CD4-positive, alpha-beta T cell treated with Interleukin-17A for 4 hours (primary cell): ENCODE measurements around the gene THSD7A.
"Not testable (repeated sequence)": the region's sequence is repeated elsewhere in the genome, so short reads cannot be mapped to it uniquely, and the experiment has no call there.

Experiments used
- DNase-seq: peaks from one replicate; pipeline ENCODE4 v3.0.0-alpha.2; 2020; ENCODE audit warnings: mixed read lengths

Gene THSD7A

DNA sequence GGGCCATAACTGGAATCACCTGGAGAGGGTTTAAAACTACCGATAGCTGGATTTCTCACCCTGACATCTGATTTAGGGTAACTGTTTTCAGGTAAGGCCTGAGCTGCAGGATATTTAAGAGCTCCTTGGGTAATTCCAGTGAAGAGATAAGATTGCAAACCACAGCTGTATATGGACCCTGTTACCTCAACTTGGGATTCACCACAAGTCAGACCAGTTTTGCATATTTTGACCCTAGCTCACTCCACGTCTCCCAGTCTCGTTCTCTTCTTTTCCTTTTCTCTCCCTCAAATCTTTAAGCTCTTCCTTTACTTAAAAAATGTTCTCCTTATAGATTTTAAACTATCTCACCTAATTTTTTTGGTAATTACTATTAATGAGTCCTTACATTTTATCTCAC lies 264.4 kb downstream of the THSD7A start:
- no peak for DNase-seq

DNA sequence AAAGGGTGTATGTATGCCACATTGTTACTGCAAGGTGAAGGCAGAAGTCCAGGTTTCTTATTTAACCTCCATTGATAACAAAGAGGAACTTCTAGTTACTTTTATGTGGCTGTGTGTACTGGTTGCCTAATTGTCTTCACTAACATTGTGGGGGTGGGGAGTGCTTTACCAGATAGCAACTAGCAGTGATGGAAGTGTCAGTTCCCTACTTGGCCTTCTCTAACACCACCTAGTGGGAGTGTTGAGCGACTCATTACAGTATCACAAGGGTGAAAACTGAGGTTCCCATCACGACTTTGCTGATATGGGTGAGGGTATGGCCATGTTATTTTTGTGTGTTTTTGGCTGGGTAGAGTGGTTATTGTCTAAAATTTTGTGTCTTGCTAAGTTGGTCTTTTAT lies 274.4 kb downstream of the THSD7A start:
- DNase-seq, result no peak

DNA sequence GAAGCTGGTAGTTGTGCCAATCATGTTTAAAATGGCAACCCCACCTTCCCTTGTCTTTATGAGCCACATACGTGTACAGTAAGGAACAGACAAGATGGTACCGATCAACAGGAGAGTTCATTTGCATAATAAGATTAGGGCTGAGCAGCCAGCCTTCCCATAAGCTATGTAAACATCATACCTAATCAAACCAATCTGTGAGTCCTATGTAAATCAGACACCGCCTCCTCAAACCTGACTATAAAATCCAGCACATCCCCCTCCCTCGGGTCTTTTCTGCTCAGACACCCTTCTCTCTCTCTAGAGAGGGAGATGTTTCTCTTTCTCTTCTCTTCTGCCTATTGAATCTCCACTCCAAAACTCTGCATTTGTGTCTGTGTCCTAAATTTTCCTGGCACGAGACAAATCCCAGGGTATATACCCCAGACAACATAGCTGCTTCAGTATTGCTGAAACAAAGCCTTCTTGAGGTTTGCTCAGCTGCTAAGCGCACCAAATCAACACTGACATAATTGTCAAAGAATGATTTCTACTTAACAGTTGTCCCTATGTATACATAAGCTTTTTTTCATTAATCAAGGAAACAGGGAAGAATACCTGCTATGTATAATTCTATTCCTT lies 279.2 kb downstream of the THSD7A start:
- DNase-seq, result no peak

DNA sequence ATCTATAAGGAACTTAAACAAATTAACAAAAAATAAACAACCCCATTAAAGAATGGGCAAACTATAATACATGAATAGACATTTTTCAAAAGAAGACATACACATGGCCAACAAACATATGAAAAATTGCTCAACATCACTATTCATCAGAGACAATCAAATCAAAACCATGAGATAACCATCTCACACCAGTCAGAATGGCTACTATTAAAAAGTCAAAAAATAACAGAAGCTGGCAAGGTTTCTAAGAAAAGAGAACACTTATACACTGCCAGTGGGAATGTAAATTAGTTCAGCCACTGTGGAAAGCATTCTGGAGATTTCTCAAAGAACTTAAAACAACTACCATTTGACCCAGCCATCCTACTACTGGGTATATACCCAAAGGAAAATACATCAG lies 280.5 kb downstream of the THSD7A start:
- DNase-seq, result no peak

DNA sequence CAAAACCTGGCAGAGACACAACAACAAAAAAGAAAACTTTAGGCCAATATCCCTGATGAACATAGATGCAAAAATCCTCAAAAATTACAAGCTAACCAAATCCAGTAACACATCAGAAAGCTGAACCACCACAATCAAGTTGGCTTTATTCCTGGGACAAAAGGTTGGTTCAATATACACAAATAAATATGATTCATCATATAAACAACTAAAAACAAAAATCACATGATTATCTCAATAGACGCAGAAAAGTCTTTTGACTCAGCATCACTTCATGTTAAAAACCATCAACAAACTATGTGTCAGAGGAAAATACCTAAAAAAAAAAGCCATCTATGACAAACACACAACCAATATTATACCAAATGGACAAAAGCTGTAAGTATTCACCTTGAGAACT lies 283.5 kb downstream of the THSD7A start:
- no peak for DNase-seq

DNA sequence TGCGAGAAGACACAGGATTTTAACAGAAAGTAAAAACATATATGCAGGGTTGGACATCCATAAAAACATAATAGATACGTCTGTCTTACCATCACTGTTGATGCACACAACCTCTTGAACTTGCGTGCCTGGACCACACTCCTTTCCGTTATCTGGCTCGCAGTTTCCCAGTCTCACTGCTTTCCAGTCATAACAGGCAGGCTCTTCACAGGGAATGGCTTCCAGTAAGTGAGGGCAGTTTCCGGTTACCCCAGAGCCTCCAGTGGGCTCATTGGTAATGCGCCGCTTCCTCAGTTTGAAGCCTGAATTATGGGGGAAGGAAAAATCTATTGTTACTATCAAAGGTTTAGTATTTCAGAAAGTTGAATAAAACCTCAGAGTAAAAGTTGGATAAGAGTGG lies 290.7 kb downstream of the THSD7A start:
- DNase-seq, result no peak

DNA sequence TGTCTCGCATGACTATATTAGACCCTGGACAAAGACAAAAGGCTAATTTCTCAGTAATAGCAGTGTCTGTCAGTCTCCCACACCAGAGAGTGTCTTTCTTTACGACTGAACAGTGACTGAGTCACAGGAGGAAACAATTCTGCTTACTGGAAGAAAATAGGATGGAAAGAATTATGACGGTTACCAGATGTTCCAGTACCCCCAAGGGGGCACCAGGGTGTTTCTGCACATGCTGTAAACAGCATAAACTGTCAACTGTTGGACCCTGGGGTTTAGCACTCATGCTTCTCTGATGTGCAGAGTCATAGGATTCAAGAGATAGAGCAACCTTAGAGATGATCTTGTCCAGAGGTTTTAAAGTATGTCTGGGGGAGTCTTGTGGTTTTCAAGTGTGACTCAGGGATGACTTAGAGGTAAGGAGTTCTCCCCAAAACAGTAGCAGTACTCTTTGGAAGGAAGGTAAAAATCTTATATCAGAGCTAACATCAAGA lies 291.7 kb downstream of the THSD7A start:
- DNase-seq, result no peak

DNA sequence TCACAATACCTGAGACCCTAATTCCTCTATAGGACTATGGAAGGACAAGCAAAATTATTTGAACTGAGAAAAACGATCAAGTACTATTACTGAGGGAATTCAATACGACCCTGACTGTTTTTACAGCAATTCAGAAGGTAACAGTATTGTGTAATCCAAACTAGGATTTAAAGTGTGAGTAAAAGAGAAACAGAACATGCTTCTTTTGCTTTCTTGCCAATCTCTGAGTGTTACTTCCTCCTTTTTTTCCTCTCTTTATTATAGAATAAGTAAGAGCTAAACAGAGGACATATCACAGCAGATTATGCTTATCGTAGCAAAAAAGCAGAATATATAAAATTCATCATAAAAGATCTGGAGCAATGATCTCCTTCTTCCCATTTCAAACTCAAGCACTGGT lies 292.1 kb downstream of the THSD7A start:
- DNase-seq, result no peak

DNA sequence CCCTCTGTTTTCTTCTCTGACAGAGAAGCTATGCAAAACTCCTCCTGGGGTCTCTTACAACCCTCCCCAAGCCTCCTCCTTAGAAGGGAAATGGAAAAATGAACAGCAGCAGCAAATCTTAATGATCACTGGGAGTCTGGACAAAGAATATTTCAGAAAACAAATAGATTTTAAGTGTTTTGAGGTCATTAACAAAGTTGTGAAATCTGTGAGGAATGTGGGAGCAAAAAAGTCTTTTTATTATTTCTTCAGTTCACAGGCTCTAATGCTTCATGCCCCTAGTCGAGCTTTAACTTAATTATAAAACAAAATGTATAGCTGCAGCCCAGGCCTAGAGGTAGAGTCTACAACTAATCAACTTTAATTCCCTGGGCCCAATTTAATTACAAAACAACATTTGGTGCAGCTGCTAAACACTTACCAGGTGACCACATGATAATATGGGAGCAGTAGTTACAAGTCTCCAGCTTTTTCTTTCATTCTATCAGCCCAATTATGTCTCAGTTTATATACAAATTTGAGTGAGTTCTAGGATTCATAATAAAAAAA lies 293.2 kb downstream of the THSD7A start:
- DNase-seq, result no peak

DNA sequence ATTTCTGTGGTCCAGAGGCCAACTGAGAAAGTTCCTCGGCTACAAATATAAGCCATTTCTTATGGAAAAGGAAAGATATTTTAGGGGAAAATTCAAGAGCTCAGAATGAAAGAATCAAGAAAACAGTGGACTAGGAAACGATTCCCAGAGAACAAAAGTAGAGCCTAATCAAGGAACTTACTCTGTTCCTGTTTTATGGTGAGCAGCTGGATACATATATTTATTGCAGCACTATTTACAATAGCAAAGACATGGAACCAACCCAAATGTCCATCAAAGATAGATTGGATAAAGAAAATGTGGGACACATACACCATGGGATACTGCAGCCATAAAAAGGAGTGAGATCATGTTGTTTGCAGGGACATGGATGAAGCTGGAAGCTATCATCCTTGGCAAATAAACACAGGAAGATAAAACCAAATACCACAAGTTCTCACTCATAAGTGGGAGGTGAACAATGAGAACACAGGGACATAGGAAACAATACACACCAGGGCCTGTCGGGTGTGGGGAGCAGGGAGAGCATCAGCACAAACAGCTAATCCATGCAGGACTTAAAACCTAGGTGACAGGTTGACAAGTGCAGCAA lies 298.7 kb downstream of the THSD7A start:
- DNase-seq, result no peak

DNA sequence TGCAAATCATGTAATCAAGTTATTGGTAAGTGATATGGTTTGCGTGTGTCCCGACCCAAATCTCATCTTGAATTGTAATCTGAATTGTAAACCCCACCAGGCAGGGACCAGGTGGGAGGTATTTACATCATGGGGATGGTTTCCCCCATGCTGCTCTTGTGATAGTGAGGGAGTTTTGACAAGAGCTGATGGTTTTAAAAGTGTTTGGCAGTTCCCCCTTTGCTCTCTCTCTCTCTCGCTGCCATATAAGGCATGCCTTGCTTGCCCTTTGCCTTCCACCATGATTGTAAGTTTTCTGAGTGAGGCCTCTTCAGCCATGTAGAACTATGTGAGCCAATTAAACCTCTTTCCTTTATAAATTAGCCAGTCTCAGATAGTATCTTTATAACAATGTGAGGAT lies 302.6 kb downstream of the THSD7A start:
- no peak for DNase-seq

DNA sequence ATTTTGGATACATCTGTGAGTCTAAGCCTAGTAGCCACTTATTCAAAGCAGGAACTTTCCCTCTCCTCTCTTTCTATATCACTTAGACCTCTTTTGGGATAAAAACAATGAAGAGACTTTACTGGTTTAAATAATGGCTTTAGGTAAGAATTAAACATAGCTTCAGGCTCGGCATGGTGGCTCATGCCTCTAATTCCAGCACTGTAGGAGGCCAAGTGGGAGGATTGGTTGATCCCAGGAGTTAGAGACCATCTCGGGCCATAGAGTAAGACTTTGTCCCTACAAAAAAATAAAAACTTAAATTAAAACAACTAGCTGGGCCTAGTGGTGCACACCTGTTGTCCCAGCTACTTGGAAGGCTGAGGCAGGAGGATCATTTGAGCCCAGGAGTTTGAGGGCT lies 304.3 kb downstream of the THSD7A start:
- DNase-seq, result no peak

DNA sequence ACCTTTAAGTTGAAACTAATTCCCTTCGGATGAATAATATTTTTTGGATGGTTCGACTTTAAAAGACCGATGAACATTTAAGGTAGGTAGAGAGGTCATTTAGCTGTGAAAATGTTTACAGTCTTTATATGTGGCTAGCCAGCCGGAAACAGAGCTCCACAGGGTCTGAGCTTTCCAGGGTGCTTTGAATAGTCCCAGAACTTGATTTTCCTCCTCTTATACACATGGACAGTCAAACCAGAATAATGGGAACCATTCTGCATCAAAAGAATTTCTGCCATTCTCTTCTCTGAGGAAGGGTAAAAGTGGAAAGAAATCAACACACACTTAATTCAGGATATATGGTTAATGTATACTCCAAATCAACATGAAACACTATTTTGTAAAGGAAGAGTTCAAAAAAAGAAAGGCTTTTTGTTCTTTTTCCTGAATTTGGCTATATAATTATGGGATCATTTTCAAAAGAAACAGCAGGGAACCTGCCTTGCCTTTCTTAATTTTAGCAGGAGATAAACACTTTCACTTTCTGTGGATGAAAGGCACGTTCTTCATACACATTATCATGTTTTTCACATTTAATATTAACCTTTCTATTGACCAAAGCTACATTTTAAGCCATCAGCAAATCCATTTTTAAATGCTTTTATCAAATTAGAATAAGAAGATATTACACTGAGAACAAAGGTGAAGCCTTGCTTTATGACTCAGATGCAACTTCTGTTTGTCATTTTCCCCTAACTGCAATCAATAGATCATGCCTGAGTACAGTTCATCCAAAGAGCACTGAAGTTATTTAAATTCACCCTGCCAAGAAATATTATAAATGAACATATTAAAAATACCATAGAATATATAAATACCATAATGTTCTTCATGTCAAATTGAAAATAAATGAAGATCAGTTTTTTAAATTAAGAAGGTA lies 307.3 kb downstream of the THSD7A start:
- DNase-seq, result no peak

DNA sequence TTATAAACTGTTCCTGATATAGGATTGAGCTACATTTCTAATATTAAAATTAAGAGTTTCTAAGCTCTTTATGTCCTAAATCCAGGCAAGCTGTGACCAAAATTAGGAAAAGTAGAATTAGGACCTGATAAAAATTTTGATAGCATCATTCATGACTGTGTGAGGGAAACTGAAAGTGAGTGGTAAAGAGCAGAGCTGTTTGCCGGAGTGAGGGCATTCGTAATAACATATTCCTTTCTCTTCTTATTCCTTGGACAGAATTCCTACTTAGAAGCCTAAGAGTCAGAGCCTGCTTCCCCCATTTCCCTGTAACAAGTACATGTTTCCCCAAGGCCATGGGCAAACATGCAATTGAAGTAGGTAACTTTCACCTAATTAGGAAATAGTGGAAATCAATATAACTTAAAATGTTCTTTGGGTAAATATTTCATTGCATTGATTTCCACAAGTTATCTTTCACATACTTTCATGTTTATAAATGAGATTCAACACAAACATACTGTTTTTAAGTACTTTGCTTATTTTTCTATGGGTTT lies 310.0 kb downstream of the THSD7A start:
- not testable (repeated sequence) for DNase-seq

DNA sequence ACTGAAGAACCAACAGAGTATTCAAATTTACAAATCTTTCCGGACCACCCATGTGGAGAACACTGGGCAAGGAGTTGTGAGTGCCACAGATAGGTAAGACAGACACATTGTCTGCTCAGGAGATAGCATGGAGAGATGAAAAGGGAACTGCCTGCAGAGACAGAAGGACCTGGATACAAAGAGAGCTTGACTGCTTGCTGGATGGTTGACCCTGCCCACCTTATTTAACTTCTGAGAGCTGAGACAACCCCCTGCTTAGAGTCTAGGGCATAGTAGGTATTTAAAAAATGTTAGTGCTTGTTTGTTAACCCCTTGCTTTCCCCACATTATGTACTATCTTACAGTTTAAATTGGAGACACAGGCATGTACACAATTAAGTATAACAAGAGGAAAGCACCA lies 314.1 kb downstream of the THSD7A start:
- no peak for DNase-seq

DNA sequence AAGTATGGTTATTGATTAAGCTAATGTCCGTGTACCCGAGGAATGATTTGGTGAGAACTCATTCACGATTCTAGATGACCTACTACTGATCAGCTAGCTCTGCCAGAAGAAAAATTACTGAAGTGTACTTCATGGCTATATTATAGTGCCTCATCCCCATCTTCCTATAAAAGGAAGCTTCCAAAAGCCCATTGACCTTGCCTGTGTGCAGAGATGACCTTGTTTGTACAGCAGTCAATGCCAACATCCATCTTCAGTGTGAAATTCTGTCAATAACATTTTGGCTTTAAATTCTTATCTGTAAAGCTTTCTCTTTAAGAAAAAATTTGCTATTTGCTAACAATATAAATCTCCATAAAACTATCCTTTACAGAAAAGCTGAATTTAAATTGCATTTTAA lies 315.7 kb downstream of the THSD7A start:
- DNase-seq, result no peak

DNA sequence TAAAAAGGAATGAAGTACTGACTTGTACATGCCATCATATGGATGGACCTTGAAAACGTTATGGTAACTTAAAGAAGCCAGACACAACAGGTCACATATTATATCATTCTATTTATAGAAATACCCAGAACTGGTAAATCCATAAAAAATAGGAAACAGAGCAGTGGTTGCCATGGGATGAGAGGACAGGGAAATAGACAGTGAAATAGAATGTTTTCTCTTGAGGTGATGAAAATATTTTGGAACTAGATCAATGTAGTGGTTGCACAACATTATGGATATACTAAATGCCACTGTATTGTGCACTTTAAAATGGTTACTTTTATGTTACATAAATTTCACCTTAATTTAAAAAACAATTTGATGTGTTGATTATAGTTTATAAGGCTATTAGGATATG lies 318.5 kb downstream of the THSD7A start:
- DNase-seq, result no peak

DNA sequence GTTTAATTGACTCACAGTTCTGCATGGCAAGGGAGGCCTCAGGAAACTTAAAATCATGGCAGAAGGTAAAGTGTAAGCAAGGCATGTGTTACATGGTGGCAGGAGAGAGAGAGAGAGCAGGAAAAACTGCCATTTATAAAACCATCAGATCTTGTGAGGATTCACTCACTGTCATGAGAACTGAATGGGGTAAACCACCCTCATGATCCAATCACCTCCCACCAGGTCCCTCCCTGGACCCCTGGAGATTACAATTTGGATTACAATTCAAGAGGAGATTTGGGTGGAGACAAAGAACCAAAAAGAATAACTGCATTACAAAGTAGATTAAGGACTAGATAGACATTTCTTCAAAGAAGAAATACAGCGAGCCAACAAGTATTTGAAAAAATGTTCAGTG lies 324.1 kb downstream of the THSD7A start:
- no peak for DNase-seq

DNA sequence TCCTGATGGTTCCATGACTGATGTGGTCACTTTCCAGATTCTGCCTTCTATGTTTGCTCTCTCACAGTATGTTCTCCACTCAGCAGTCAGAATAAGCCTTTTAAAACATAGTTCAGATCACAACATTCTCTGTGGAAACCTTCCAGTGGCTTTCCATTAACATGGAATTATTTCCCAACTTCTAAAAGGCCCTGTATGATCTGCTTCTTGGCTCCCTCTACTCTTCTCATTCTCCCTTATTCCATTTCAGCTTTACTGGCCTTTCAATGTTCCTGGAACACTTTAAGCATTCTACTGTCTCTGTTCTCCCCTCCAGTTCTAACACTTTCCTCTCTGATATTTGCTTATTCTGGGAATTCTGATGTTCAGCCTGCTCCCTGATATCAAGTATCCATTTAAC lies 325.6 kb downstream of the THSD7A start:
- DNase-seq, result no peak

DNA sequence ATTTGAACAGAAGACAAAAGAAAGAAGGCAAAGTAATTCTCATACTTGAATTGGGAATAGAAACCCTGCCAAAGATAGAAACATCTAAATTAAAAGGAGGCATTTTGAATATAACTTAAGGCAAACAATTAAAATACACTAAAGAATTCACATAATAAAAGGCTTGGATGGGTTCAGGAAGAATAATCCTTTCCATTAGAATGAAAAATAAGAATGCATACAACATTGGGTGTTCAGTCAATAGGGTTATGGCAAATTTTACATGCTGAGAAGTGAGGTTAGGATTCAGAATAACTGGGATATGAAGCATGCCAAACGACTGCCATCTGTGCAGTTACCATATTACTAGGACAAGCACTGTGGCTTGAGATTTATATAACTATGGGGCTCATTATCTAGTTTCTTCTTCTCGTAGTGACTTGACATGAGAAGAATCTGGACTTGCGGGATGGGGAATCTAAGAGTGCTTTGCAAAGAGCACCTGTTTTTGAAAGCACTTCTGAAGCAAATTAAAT lies 326.5 kb downstream of the THSD7A start:
- DNase-seq, result no peak

DNA sequence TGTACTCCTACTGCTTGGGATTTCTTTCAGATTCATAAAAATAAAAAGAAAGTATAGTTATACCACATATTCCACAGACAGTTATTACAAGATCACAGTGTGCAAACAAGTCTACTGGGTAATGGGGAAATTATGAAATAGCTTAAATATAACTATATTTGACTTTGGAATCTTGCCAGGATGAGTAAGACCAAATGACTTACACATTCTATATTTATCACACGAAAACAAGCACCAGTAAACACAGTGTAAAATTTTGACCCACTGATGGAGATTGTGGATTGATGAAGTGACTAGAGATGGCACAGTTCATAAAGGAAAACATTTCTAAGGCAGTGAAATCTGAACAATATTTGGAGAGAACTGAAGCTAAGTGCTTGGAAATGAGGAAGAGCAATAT lies 339.7 kb downstream of the THSD7A start:
- DNase-seq, result no peak

DNA sequence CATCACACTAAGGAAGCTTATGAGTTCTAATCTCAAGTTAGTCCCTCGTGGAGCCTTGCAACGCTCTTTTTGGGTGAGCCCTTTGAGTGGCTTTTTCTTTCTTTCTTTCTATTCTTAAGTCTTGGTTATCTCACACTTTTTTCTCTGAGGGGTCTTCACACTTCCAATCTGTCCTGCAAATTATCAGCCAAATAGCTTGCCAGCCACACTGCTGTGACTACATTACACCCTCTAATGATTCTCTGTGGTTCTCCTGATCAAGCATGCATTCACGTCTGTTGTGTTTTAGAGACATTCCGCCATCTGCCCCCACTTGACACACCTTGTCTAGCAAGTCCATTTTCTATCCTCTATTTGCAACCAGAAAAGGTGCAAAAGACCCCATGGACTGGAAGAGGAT lies 340.2 kb downstream of the THSD7A start:
- no peak for DNase-seq

DNA sequence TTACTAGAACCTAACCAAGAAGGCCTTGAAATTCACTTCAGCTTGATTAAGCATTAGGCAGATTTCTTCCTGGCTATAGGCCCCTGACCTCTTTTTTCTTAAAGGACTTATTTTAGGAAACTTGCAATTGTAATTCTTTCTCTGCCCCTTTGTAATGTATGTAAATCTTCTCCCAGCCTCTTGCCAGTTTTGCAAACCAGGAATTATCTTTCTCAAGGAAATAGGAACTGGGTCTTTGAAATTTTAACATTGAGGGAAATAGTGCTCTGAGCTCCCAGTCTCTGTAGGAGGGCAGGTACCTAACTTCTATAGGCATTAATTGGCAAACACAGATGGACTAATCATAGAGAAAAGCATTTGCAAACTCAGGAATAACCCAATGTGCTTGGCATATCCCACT lies 342.7 kb downstream of the THSD7A start:
- no peak for DNase-seq
